HG03135 (cell line): Measurements from ENCODE around the gene RHOH.
"Not testable (repeated sequence)": the region's sequence is repeated elsewhere in the genome, so short reads cannot be mapped to it uniquely, and the experiment has no call there.

ENCODE experiments used
- ATAC-seq: cut with Tn5 transposase; IDR thresholded peaks from one replicate; pipeline ENCODE4 v1.9.1; 2021; ENCODE audit warnings: mild to moderate bottlenecking, moderate library complexity; ENCODE audit not compliant: unreplicated experiment

Gene RHOH

GRCh38 chr4:40196724-40197281 is at the start of gene RHOH:
RHOH (plus strand) TSS chr4:40197031; CDS start chr4:40243387, 46,356 bp downstream.
- ATAC-seq, result no peak

GRCh38 chr4:40147490-40147889 is 49.3 kb upstream of the RHOH start:
- not testable (repeated sequence) for ATAC-seq

GRCh38 chr4:40149960-40150385 is 46.9 kb upstream of the RHOH start:
- ATAC-seq, result no peak

GRCh38 chr4:40150932-40151331 is 45.9 kb upstream of the RHOH start:
- no peak for ATAC-seq

GRCh38 chr4:40152637-40153036 is 44.2 kb upstream of the RHOH start:
- no peak for ATAC-seq

- no peak for ATAC-seq
These were observed 39.4 kb upstream of the RHOH start for GRCh38 chr4:40157436-40157835.

- ATAC-seq, result no peak
These were observed 36.6 kb upstream of the RHOH start for GRCh38 chr4:40160258-40160657.

GRCh38 chr4:40164459-40164858 is 32.4 kb upstream of the RHOH start:
- no peak for ATAC-seq

- no peak for ATAC-seq
These were observed 30.9 kb upstream of the RHOH start for GRCh38 chr4:40165916-40166315.

- no peak for ATAC-seq
These were observed 28.8 kb upstream of the RHOH start for GRCh38 chr4:40168070-40168469.

GRCh38 chr4:40170588-40170987 is 26.2 kb upstream of the RHOH start:
- ATAC-seq, result peak; percentile 57

GRCh38 chr4:40173470-40173875 is 23.4 kb upstream of the RHOH start:
- ATAC-seq, result peak; percentile 75

GRCh38 chr4:40176602-40177001 is 20.2 kb upstream of the RHOH start:
- ATAC-seq, result no peak

- no peak for ATAC-seq
These were observed 19.2 kb upstream of the RHOH start for GRCh38 chr4:40177591-40177990.

- ATAC-seq, result no peak
These were observed 18.2 kb upstream of the RHOH start for GRCh38 chr4:40178672-40179071.

GRCh38 chr4:40179360-40179759 is 17.5 kb upstream of the RHOH start:
- ATAC-seq, result no peak

- no peak for ATAC-seq
These were observed 16.5 kb upstream of the RHOH start for GRCh38 chr4:40180356-40180755.

- no peak for ATAC-seq
These were observed 14.8 kb upstream of the RHOH start for GRCh38 chr4:40182001-40182400.

- no peak for ATAC-seq
These were observed 13.9 kb upstream of the RHOH start for GRCh38 chr4:40182954-40183353.

- no peak for ATAC-seq
These were observed 13.0 kb upstream of the RHOH start for GRCh38 chr4:40183615-40184411.

GRCh38 chr4:40185830-40186664 is 10.8 kb upstream of the RHOH start:
- no peak for ATAC-seq

- no peak for ATAC-seq
These were observed 10.2 kb upstream of the RHOH start for GRCh38 chr4:40186665-40187014.
